Measurements from ENCODE around the gene INF2. TPM values are rescaled to one million over a fixed set of nuclear protein-coding genes. Genes with fewer than 3 reads are reported as not detected.

The INF2 gene
- total RNA-seq, 1 donor from 2014 or later: 126 TPM

DNA sequence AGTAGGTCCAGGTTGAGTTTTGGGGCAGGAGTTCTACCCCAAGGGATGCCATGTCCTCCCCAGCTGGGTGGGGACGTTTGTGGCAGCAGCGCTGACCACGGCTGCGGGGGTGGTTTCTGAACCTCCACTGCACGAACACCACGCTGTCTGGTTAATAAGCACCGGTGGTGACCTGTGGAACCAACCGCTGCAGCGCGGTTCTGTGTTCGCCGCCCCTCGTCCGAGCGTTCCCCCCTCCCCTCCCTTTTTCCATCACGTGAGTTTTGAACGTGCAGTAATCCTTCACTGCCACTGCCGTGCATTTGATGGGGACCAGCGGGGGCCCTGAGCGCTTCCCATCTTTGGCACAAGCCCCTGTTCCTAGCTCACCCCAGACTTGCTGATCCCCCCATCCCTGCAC, 28.2 kb downstream of the INF2 start:
- Histone ChIP-seq H3K27me3 (ENCODE audit: insufficient read depth, low read length) (no peaks in the 10 kb centered on the region), H3K4me1 (ENCODE audit: insufficient read depth, low read length) (peaks cover 11% of the 10 kb centered on the region), H4K20me1 (ENCODE audit: insufficient read depth, low read length) (peaks cover 25% of the 10 kb centered on the region), H3K4me3 (ENCODE audit: insufficient read depth, low read depth, low read length) (no peak overlapping the region), H3K27ac (ENCODE audit: low read depth, low read length) (no peak overlapping the region), H3K9me3 (ENCODE audit: insufficient read depth, low read depth, low read length) (no peaks in the 10 kb centered on the region), H3K36me3 (ENCODE audit: insufficient read depth, low read length) (no peaks in the 10 kb centered on the region), H2AFZ (ENCODE audit: low read depth, low read length) (no peak overlapping the region), H3K4me2 (ENCODE audit: low read length) (no peak overlapping the region), H3K9ac (ENCODE audit: low read length) (no peak overlapping the region), H3K79me2 (ENCODE audit: insufficient read depth, low read length) (no peaks in the 10 kb centered on the region)
- Mint-ChIP-seq H3K4me3 (ENCODE audit: unreplicated experiment) (no peak overlapping the region), H3K27me3 (ENCODE audit: low read depth, unreplicated experiment) (no peaks in the 10 kb centered on the region), H3K27ac (ENCODE audit: unreplicated experiment) (no peak overlapping the region), H3K4me1 (ENCODE audit: low read depth, unreplicated experiment) (peaks cover 4% of the 10 kb centered on the region), H3K9me3 (ENCODE audit: unreplicated experiment) (no peaks in the 10 kb centered on the region), H3K36me3 (ENCODE audit: low read depth, unreplicated experiment) (peaks cover 7% of the 10 kb centered on the region)
- no peak for DNase-seq (ENCODE audit: low read depth)
- no peak for TF ChIP-seq EZH2 (IDR thresholded peaks at IDR 0.05; ENCODE audit: insufficient read depth, low read length)
- TF ChIP-seq, protein P1, sequence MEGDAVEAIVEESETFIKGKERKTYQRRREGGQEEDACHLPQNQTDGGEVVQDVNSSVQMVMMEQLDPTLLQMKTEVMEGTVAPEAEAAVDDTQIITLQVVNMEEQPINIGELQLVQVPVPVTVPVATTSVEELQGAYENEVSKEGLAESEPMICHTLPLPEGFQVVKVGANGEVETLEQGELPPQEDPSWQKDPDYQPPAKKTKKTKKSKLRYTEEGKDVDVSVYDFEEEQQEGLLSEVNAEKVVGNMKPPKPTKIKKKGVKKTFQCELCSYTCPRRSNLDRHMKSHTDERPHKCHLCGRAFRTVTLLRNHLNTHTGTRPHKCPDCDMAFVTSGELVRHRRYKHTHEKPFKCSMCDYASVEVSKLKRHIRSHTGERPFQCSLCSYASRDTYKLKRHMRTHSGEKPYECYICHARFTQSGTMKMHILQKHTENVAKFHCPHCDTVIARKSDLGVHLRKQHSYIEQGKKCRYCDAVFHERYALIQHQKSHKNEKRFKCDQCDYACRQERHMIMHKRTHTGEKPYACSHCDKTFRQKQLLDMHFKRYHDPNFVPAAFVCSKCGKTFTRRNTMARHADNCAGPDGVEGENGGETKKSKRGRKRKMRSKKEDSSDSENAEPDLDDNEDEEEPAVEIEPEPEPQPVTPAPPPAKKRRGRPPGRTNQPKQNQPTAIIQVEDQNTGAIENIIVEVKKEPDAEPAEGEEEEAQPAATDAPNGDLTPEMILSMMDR (IDR thresholded peaks at IDR 0.05; ENCODE audit: insufficient read depth, low read depth, low read length): no peak
- no peak for FAIRE-seq

DNA sequence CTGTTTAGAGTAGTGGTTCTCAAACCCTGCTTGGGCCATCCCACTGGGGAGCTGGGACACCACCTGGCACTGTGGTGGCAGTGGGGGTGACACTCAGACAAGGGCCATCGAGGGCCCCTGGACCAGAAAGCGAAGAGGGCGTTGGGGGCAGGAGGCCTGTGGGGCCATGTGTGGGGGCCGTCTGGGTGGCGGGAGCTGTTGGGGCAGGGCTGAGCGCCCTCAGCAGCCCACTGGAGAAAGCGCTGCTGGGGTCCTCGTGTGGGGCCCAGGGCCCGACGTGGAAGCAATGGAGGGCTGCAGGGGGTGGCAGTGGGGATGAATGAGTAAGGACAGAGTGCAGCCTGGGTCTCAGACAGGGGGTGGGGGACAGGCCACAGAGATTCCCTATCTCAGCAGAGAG, 28.7 kb downstream of the INF2 start:
- Histone ChIP-seq H2AFZ (ENCODE audit: low read depth, low read length) (no peak overlapping the region), H3K36me3 (ENCODE audit: insufficient read depth, low read length) (no peaks in the 10 kb centered on the region), H3K9me3 (ENCODE audit: insufficient read depth, low read depth, low read length) (no peaks in the 10 kb centered on the region), H3K4me2 (ENCODE audit: low read length) (no peak overlapping the region), H4K20me1 (ENCODE audit: insufficient read depth, low read length) (peaks cover 30% of the 10 kb centered on the region), H3K27me3 (ENCODE audit: insufficient read depth, low read length) (no peaks in the 10 kb centered on the region), H3K4me3 (ENCODE audit: insufficient read depth, low read depth, low read length) (no peak overlapping the region), H3K27ac (ENCODE audit: low read depth, low read length) (no peak overlapping the region), H3K9ac (ENCODE audit: low read length) (no peak overlapping the region), H3K4me1 (ENCODE audit: insufficient read depth, low read length) (peaks cover 11% of the 10 kb centered on the region), H3K79me2 (ENCODE audit: insufficient read depth, low read length) (no peaks in the 10 kb centered on the region)
- no peak for DNase-seq (ENCODE audit: low read depth)
- H3K27ac Mint-ChIP-seq (ENCODE audit: unreplicated experiment): peak overlapping the region; percentile 81
- peaks cover 7% of the 10 kb centered on the region for H3K36me3 Mint-ChIP-seq (ENCODE audit: low read depth, unreplicated experiment)
- TF ChIP-seq, protein P1 (IDR thresholded peaks at IDR 0.05; ENCODE audit: insufficient read depth, low read depth, low read length): no peak
- TF ChIP-seq EZH2 (IDR thresholded peaks at IDR 0.05; ENCODE audit: insufficient read depth, low read length): no peak
- H3K4me3 Mint-ChIP-seq (ENCODE audit: unreplicated experiment): no peak overlapping the region
- no peaks in the 10 kb centered on the region for H3K27me3 Mint-ChIP-seq (ENCODE audit: low read depth, unreplicated experiment)
- H3K4me1 Mint-ChIP-seq (ENCODE audit: low read depth, unreplicated experiment): peaks cover 4% of the 10 kb centered on the region
- no peak for FAIRE-seq
- H3K9me3 Mint-ChIP-seq (ENCODE audit: unreplicated experiment): no peaks in the 10 kb centered on the region

DNA sequence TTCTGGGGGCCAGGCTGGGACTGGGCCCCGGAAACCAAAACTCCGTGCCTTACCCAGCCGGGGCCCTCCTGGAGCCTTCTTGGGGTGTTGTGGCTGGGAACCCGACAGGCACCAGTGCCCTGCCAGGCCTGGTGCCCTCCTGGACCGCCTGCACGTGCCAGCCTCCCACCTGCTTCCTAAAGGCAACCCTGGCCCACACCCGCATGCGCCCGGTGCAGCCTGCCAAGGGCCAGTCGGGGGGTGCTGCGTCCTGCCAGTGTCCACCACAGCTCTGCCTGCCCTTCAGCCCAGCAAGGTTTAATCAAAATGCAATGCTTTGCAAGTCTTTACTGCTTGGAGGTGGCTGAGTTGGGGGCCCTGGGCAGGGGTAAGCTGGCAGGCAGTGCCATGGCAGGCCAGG, 29.5 kb downstream of the INF2 start:
- no peak for DNase-seq (ENCODE audit: low read depth)
- peaks cover 7% of the 10 kb centered on the region for H3K36me3 Mint-ChIP-seq (ENCODE audit: low read depth, unreplicated experiment)
- H3K27ac Mint-ChIP-seq (ENCODE audit: unreplicated experiment): no peak overlapping the region
- Histone ChIP-seq H3K27ac (ENCODE audit: low read depth, low read length) (no peak overlapping the region), H3K4me2 (ENCODE audit: low read length) (no peak overlapping the region), H3K9me3 (ENCODE audit: insufficient read depth, low read depth, low read length) (no peaks in the 10 kb centered on the region), H3K36me3 (ENCODE audit: insufficient read depth, low read length) (no peaks in the 10 kb centered on the region), H3K4me1 (ENCODE audit: insufficient read depth, low read length) (peaks cover 11% of the 10 kb centered on the region), H3K79me2 (ENCODE audit: insufficient read depth, low read length) (no peaks in the 10 kb centered on the region), H3K9ac (ENCODE audit: low read length) (no peak overlapping the region), H4K20me1 (ENCODE audit: insufficient read depth, low read length) (peaks cover 36% of the 10 kb centered on the region), H2AFZ (ENCODE audit: low read depth, low read length) (no peak overlapping the region), H3K27me3 (ENCODE audit: insufficient read depth, low read length) (no peaks in the 10 kb centered on the region), H3K4me3 (ENCODE audit: insufficient read depth, low read depth, low read length) (no peak overlapping the region)
- no peak overlapping the region for H3K4me3 Mint-ChIP-seq (ENCODE audit: unreplicated experiment)
- H3K9me3 Mint-ChIP-seq (ENCODE audit: unreplicated experiment): no peaks in the 10 kb centered on the region
- no peak for TF ChIP-seq EZH2 (IDR thresholded peaks at IDR 0.05; ENCODE audit: insufficient read depth, low read length)
- TF ChIP-seq, protein P1 (IDR thresholded peaks at IDR 0.05; ENCODE audit: insufficient read depth, low read depth, low read length): no peak
- peaks cover 4% of the 10 kb centered on the region for H3K4me1 Mint-ChIP-seq (ENCODE audit: low read depth, unreplicated experiment)
- FAIRE-seq: no peak
- H3K27me3 Mint-ChIP-seq (ENCODE audit: low read depth, unreplicated experiment): no peaks in the 10 kb centered on the region
